Esophagus squamous epithelium (tissue), 4 donors: ENCODE data around the gene TRIM29.
"Not testable (repeated sequence)": the region's sequence is repeated elsewhere in the genome, so short reads cannot be mapped to it uniquely, and the experiment has no call there.

ENCODE experiments used
- POLR2A ChIP-seq, 4 donors: fragments of 450-650 bp; IDR thresholded peaks; one replicate each; pipeline ENCODE4 v1.6.1; 2017; ENCODE audit warnings: antibody characterized with exemption in 4 of 4, mild to moderate bottlenecking in 4 of 4, moderate library complexity in 3 of 4
- TF ChIP-seq, protein P1 (sequence below), 6 experiments: fragments of 450-650 bp in 4 of 6; fragments of 200-600 bp in 2 of 6; sonication (generic) in 2 of 6; IDR thresholded peaks; one replicate each; pipeline ENCODE4 v1.5.1; 2016 to 2019; ENCODE audit warnings: antibody characterized with exemption in 6 of 6, mild to moderate bottlenecking in 4 of 6, moderate library complexity in 4 of 6

GRCh38 chr11:120180063-120180462, 42.1 kb upstream of the TRIM29 start:
- TF ChIP-seq, protein P1, sequence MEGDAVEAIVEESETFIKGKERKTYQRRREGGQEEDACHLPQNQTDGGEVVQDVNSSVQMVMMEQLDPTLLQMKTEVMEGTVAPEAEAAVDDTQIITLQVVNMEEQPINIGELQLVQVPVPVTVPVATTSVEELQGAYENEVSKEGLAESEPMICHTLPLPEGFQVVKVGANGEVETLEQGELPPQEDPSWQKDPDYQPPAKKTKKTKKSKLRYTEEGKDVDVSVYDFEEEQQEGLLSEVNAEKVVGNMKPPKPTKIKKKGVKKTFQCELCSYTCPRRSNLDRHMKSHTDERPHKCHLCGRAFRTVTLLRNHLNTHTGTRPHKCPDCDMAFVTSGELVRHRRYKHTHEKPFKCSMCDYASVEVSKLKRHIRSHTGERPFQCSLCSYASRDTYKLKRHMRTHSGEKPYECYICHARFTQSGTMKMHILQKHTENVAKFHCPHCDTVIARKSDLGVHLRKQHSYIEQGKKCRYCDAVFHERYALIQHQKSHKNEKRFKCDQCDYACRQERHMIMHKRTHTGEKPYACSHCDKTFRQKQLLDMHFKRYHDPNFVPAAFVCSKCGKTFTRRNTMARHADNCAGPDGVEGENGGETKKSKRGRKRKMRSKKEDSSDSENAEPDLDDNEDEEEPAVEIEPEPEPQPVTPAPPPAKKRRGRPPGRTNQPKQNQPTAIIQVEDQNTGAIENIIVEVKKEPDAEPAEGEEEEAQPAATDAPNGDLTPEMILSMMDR (IDR thresholded peaks at IDR 0.05) = not testable (repeated sequence)
- TF ChIP-seq POLR2A (IDR thresholded peaks at IDR 0.05) = not testable (repeated sequence)
